ENCODE measurements around the gene NGEF. TPM values are rescaled to one million over a fixed set of nuclear protein-coding genes. Genes with fewer than 3 reads are reported as not detected.

Gene NGEF
- total and polyA plus RNA-seq, 10 of the 15 experiments (the other 5 are each of a cell fraction or from before 2014, with no cell fraction given): 0.12 TPM; not detected in 9

GRCh38 chr2:232967474-232967873 lies 45.6 kb downstream of the NGEF start:
- ATAC-seq (no peak), FAIRE-seq (no peak), DNase-seq (ENCODE audit: low read depth, low spot score) (no peak)
- no peaks in the 10 kb centered on the region; the same call in 2 of the 3 replicates for H3K9me3 ChIP-seq (replicated peaks; ENCODE audit: control insufficient read depth, insufficient read depth, low read length)
- H3K27me3 ChIP-seq (replicated peaks in 1 of 2; ENCODE audit: control insufficient read depth in 2 of 2, insufficient read depth in 2 of 2, low read length in 1 of 2): no peaks in the 10 kb centered on the region; a peak in 1 of 4 replicates
- RAD21 ChIA-PET (ENCODE audit: unreplicated experiment): no interaction called here
- CTCF ChIA-PET: no interaction called here
- intact Hi-C loops (cut with micrococcal nuclease; ENCODE audit: unreplicated experiment) (no loop called here), in situ Hi-C loops (cut with MboI) (no loop called here)
- no peaks in the 10 kb centered on the region for H3K4me1 ChIP-seq (ENCODE audit: control insufficient read depth, insufficient read depth, low read length)
- no peak overlapping the region for H3K4me2 ChIP-seq (ENCODE audit: control insufficient read depth, insufficient read depth)
- POLR2A ChIA-PET: no interaction called here
- 4% methylated on average over 2 of the region's 2 CpGs for WGBS (ENCODE audit: insufficient coverage, insufficient replicate concordance, low lambda C conversion rate, missing lambda C conversion rate)
- no peaks in the 10 kb centered on the region for H4K20me1 ChIP-seq (ENCODE audit: control insufficient read depth, insufficient read depth)
- no peak overlapping the region for H3K4me3 ChIP-seq
- no peak overlapping the region for H3K27ac ChIP-seq (ENCODE audit: control insufficient read depth, insufficient read depth)
- no peaks in the 10 kb centered on the region for H3K79me2 ChIP-seq (ENCODE audit: control insufficient read depth, insufficient read depth, low read length)
- SMC1A ChIA-PET (ENCODE audit: uncharacterized antibody, unreplicated experiment): no interaction called here
- no TSS peak for BruUV-seq (replicated peaks)
- H3K36me3 ChIP-seq (ENCODE audit: control insufficient read depth in 2 of 2, insufficient read depth in 2 of 2, low read length in 1 of 2): no peaks in the 10 kb centered on the region; a peak in 1 of 4 replicates
- no peak overlapping the region for H3K9ac ChIP-seq (ENCODE audit: control insufficient read depth, insufficient read depth, low read length)
- no peak overlapping the region for H2AFZ ChIP-seq (ENCODE audit: control insufficient read depth, low read depth, low read length)
- TF ChIP-seq GABPA (IDR thresholded peaks at IDR 0.05; ENCODE audit: low read depth): no peak
- TF ChIP-seq BCL3 (IDR thresholded peaks at IDR 0.05; ENCODE audit: borderline replicate concordance, insufficient read depth, low read depth, low read length, poor library complexity, severe bottlenecking): no peak
- no peak for TF ChIP-seq ZBTB40 (IDR thresholded peaks at IDR 0.05; ENCODE audit: borderline replicate concordance)
- TF ChIP-seq, protein P1, sequence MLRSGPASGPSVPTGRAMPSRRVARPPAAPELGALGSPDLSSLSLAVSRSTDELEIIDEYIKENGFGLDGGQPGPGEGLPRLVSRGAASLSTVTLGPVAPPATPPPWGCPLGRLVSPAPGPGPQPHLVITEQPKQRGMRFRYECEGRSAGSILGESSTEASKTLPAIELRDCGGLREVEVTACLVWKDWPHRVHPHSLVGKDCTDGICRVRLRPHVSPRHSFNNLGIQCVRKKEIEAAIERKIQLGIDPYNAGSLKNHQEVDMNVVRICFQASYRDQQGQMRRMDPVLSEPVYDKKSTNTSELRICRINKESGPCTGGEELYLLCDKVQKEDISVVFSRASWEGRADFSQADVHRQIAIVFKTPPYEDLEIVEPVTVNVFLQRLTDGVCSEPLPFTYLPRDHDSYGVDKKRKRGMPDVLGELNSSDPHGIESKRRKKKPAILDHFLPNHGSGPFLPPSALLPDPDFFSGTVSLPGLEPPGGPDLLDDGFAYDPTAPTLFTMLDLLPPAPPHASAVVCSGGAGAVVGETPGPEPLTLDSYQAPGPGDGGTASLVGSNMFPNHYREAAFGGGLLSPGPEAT (IDR thresholded peaks at IDR 0.05; ENCODE audit: low read depth): no peak
- no peak for TF ChIP-seq CHD4 (IDR thresholded peaks at IDR 0.05)
- no peak for TF ChIP-seq CEBPB (IDR thresholded peaks at IDR 0.05; ENCODE audit: borderline replicate concordance in 1 of 2, low read depth in 2 of 2, low read length in 2 of 2)
- TF ChIP-seq, protein P2, sequence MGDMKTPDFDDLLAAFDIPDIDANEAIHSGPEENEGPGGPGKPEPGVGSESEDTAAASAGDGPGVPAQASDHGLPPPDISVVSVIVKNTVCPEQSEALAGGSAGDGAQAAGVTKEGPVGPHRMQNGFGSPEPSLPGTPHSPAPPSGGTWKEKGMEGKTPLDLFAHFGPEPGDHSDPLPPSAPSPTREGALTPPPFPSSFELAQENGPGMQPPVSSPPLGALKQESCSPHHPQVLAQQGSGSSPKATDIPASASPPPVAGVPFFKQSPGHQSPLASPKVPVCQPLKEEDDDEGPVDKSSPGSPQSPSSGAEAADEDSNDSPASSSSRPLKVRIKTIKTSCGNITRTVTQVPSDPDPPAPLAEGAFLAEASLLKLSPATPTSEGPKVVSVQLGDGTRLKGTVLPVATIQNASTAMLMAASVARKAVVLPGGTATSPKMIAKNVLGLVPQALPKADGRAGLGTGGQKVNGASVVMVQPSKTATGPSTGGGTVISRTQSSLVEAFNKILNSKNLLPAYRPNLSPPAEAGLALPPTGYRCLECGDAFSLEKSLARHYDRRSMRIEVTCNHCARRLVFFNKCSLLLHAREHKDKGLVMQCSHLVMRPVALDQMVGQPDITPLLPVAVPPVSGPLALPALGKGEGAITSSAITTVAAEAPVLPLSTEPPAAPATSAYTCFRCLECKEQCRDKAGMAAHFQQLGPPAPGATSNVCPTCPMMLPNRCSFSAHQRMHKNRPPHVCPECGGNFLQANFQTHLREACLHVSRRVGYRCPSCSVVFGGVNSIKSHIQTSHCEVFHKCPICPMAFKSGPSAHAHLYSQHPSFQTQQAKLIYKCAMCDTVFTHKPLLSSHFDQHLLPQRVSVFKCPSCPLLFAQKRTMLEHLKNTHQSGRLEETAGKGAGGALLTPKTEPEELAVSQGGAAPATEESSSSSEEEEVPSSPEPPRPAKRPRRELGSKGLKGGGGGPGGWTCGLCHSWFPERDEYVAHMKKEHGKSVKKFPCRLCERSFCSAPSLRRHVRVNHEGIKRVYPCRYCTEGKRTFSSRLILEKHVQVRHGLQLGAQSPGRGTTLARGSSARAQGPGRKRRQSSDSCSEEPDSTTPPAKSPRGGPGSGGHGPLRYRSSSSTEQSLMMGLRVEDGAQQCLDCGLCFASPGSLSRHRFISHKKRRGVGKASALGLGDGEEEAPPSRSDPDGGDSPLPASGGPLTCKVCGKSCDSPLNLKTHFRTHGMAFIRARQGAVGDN (IDR thresholded peaks at IDR 0.05): no peak
- no peak for TF ChIP-seq STAT3 (IDR thresholded peaks at IDR 0.05; ENCODE audit: low read depth, low read length)
- TF ChIP-seq WRNIP1 (IDR thresholded peaks at IDR 0.05; ENCODE audit: borderline replicate concordance, low read depth, low read length): no peak
- no peak for TF ChIP-seq NR2C1 (IDR thresholded peaks at IDR 0.05)
